Measurements from ENCODE around the gene LYVE1.

DNA sequence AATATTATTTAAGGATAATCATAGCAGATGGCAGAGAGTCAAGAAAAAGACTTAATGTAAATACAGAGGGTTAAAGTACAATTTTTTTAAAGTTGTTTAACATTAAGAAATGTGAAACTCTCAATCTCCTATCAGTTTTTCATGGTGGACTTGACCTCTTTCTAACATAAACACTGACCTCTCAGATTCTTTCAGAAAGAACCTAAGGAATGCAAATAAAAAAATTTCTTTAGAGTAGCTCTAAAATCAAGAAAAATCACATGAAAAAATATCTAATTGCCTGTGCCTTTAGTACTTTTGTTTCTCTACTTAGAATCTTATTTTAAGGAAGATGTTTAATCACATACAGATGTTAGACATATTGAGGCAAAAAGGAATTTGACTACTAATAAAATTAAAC, 40.3 kb downstream of the LYVE1 start:
- TF ChIP-seq, protein P1, sequence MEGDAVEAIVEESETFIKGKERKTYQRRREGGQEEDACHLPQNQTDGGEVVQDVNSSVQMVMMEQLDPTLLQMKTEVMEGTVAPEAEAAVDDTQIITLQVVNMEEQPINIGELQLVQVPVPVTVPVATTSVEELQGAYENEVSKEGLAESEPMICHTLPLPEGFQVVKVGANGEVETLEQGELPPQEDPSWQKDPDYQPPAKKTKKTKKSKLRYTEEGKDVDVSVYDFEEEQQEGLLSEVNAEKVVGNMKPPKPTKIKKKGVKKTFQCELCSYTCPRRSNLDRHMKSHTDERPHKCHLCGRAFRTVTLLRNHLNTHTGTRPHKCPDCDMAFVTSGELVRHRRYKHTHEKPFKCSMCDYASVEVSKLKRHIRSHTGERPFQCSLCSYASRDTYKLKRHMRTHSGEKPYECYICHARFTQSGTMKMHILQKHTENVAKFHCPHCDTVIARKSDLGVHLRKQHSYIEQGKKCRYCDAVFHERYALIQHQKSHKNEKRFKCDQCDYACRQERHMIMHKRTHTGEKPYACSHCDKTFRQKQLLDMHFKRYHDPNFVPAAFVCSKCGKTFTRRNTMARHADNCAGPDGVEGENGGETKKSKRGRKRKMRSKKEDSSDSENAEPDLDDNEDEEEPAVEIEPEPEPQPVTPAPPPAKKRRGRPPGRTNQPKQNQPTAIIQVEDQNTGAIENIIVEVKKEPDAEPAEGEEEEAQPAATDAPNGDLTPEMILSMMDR (IDR thresholded peaks at IDR 0.05; ENCODE audit: low read depth, low read length), result no peak
- TF ChIP-seq EZH2phosphoT487 (IDR thresholded peaks at IDR 0.05; ENCODE audit: low read depth), result no peak
